Neural progenitor cell (in vitro differentiated cells): Measurements from ENCODE around the gene ALDH3B2. TPM values are rescaled to one million over a fixed set of nuclear protein-coding genes. Genes with fewer than 3 reads are reported as not detected.
"Not testable (repeated sequence)": the region's sequence is repeated elsewhere in the genome, so short reads cannot be mapped to it uniquely, and the experiment has no call there.

ENCODE experiments used
- DNase-seq: peaks from one replicate; pipeline ENCODE4 v3.0.0-alpha.2; 2016; ENCODE audit warnings: low spot score
- H2AFZ ChIP-seq: fragments of 200-600 bp; sonication (generic); replicated peaks from 2 replicates; pipeline ENCODE4 v1.6.1; 2016; ENCODE audit warnings: antibody characterized with exemption
- H3F3A ChIP-seq: fragments of 200-600 bp; sonication (generic); 2 replicates; pipeline ENCODE4 v1.6.1; 2016; ENCODE audit warnings: antibody characterized with exemption, low read depth
- H3K27ac ChIP-seq: fragments of 200-600 bp; sonication (generic); 2 replicates; pipeline ENCODE4 v1.5.1; 2016; ENCODE audit warnings: mild to moderate bottlenecking
- H3K27me3 ChIP-seq: fragments of 200-600 bp; sonication (generic); 2 replicates; pipeline ENCODE4 v1.6.1; 2016; ENCODE audit warnings: mild to moderate bottlenecking, moderate library complexity
- H3K36me3 ChIP-seq: fragments of 200-600 bp; sonication (generic); 2 replicates; pipeline ENCODE4 v1.5.1; 2016
- H3K4me1 ChIP-seq: fragments of 200-600 bp; sonication (generic); 2 replicates; pipeline ENCODE4 v1.6.1; 2016; ENCODE audit warnings: mixed run types
- H3K4me2 ChIP-seq: fragments of 200-600 bp; sonication (generic); 2 replicates; pipeline ENCODE4 v1.6.1; 2016
- H3K4me3 ChIP-seq: fragments of 200-600 bp; sonication (generic); 2 replicates; pipeline ENCODE4 v1.5.1; 2016
- H3K79me2 ChIP-seq: fragments of 200-600 bp; sonication (generic); 2 replicates; pipeline ENCODE4 v1.6.1; 2016; ENCODE audit warnings: low read depth
- H3K9ac ChIP-seq: fragments of 200-600 bp; sonication (generic); 2 replicates; pipeline ENCODE4 v1.6.1; 2016
- H3K9me3 ChIP-seq: fragments of 200-600 bp; sonication (generic); 2 replicates; pipeline ENCODE4 v1.5.1; 2016; ENCODE audit warnings: low read depth
- H4K20me1 ChIP-seq: fragments of 200-600 bp; sonication (generic); 2 replicates; pipeline ENCODE4 v1.6.1; 2016; ENCODE audit warnings: low read depth
- H3K27ac Mint-ChIP-seq: 3 replicates; pipeline ENCODE4 v1.8.0; 2021; ENCODE audit warnings: mixed read lengths
- H3K27me3 Mint-ChIP-seq: 2 replicates; pipeline ENCODE4 v1.8.0; 2022; ENCODE audit warnings: low read depth, mild to moderate bottlenecking, inconsistent platforms, moderate library complexity, mixed read lengths; ENCODE audit not compliant: insufficient read depth
- H3K36me3 Mint-ChIP-seq: 3 replicates; pipeline ENCODE4 v1.8.0; 2021; ENCODE audit warnings: mixed read lengths
- H3K4me1 Mint-ChIP-seq: 3 replicates; pipeline ENCODE4 v1.8.0; 2021; ENCODE audit warnings: mixed read lengths
- H3K4me3 Mint-ChIP-seq: 3 replicates; pipeline ENCODE4 v1.8.0; 2021; ENCODE audit warnings: mild to moderate bottlenecking, moderate library complexity, mixed read lengths
- H3K9me3 Mint-ChIP-seq: 3 replicates; pipeline ENCODE4 v1.8.0; 2020; ENCODE audit warnings: mixed read lengths
- CTCF ChIP-seq: fragments of 200-600 bp; sonication (generic); IDR thresholded peaks from 2 replicates; pipeline ENCODE4 v1.5.1; 2017; ENCODE audit warnings: antibody characterized with exemption, mild to moderate bottlenecking
- EZH2 ChIP-seq: fragments of 200-600 bp; sonication (generic); IDR thresholded peaks from 2 replicates; pipeline ENCODE4 v1.6.1; 2017; ENCODE audit warnings: antibody characterized with exemption, mild to moderate bottlenecking, moderate library complexity
- EZH2phosphoT487 ChIP-seq: fragments of 200-600 bp; sonication (generic); IDR thresholded peaks from 2 replicates; pipeline ENCODE4 v1.6.1; 2017; ENCODE audit warnings: antibody characterized with exemption
- total RNA-seq: library from RNA; depleted of rRNA; stranded (reverse); fragments of >200 nt; gene quantifications from 2 replicates; pipeline ENCODE4 v1.2.3, GENCODE V29; 2015; ENCODE audit warnings: low replicate concordance

The ALDH3B2 gene
- total RNA-seq, 1 donor from 2014 or later = not detected

GRCh38 chr11:67640021-67640757 is 34.2 kb downstream of the ALDH3B2 start:
- no peak overlapping the region for H3K4me2 ChIP-seq
- TF ChIP-seq CTCF = peak; percentile 68
- TF ChIP-seq EZH2phosphoT487 = no peak
- Mint-ChIP-seq H3K27me3 (peaks cover 14% of the 10 kb centered on the region), H3K4me1 (peaks cover 7% of the 10 kb centered on the region), H3K27ac (peak overlapping the region; percentile 29), H3K36me3 (no peaks in the 10 kb centered on the region), H3K9me3 (peaks cover 2% of the 10 kb centered on the region), H3K4me3 (no peak overlapping the region)
- H2AFZ ChIP-seq = no peak overlapping the region
- H3K79me2 ChIP-seq = no peaks in the 10 kb centered on the region
- DNase-seq = peak; percentile 85
- no peak overlapping the region for H3K27ac ChIP-seq
- H3K9me3 ChIP-seq = no peaks in the 10 kb centered on the region
- peaks cover 24% of the 10 kb centered on the region for H3K27me3 ChIP-seq
- no peaks in the 10 kb centered on the region for H3K36me3 ChIP-seq
- peaks cover 6% of the 10 kb centered on the region for H3K4me1 ChIP-seq
- H4K20me1 ChIP-seq = no peaks in the 10 kb centered on the region
- no peaks in the 10 kb centered on the region for H3F3A ChIP-seq
- H3K9ac ChIP-seq = no peak overlapping the region
- no peak overlapping the region for H3K4me3 ChIP-seq

GRCh38 chr11:67639438-67639859 is 35.0 kb downstream of the ALDH3B2 start, which contains the start of gene TBX10:
Gene TBX10, minus strand, starts transcription at chr11:67639763. Its CDS starts 291 bp downstream, at chr11:67639472.
- H3K27ac ChIP-seq = no peak within 1 kb of the TSS
- no peaks in the 10 kb centered on the region for H3K36me3 ChIP-seq
- H3K4me1 ChIP-seq = peaks cover 6% of the 10 kb centered on the region
- H2AFZ ChIP-seq = no peak within 1 kb of the TSS
- peaks cover 24% of the 10 kb centered on the region for H3K27me3 ChIP-seq
- H3K9me3 ChIP-seq = no peaks in the 10 kb centered on the region
- no peaks in the 10 kb centered on the region for H4K20me1 ChIP-seq
- Mint-ChIP-seq H3K27me3 (peaks cover 14% of the 10 kb centered on the region), H3K27ac (peak within 1 kb of the TSS; percentile 29), H3K4me3 (no peak within 1 kb of the TSS), H3K9me3 (peaks cover 2% of the 10 kb centered on the region), H3K4me1 (peaks cover 7% of the 10 kb centered on the region), H3K36me3 (no peaks in the 10 kb centered on the region)
- no peak within 1 kb of the TSS for H3K4me2 ChIP-seq
- no peak within 1 kb of the TSS for H3K4me3 ChIP-seq
- no peak for TF ChIP-seq EZH2
- no peak for TF ChIP-seq EZH2phosphoT487
- no peak for TF ChIP-seq CTCF
- DNase-seq = no peak
- H3K79me2 ChIP-seq = no peaks in the 10 kb centered on the region
- no peak within 1 kb of the TSS for H3K9ac ChIP-seq
- H3F3A ChIP-seq = no peaks in the 10 kb centered on the region

- Histone ChIP-seq H3K79me2 (no peaks in the 10 kb centered on the region), H3K36me3 (no peaks in the 10 kb centered on the region), H3K9ac (no peak overlapping the region), H3K27me3 (peaks cover 24% of the 10 kb centered on the region), H2AFZ (no peak overlapping the region), H3K4me1 (peaks cover 6% of the 10 kb centered on the region), H4K20me1 (no peaks in the 10 kb centered on the region), H3K4me3 (no peak overlapping the region), H3K27ac (no peak overlapping the region), H3K9me3 (no peaks in the 10 kb centered on the region), H3K4me2 (no peak overlapping the region), H3F3A (no peaks in the 10 kb centered on the region)
- Mint-ChIP-seq H3K36me3 (no peaks in the 10 kb centered on the region), H3K4me1 (peaks cover 7% of the 10 kb centered on the region), H3K27me3 (peaks cover 12% of the 10 kb centered on the region), H3K4me3 (no peak overlapping the region), H3K27ac (peak overlapping the region; percentile 5), H3K9me3 (peaks cover 2% of the 10 kb centered on the region)
- no peak for TF ChIP-seq EZH2phosphoT487
- TF ChIP-seq CTCF = no peak
- no peak for TF ChIP-seq EZH2
- no peak for DNase-seq
These were observed 35.6 kb downstream of the ALDH3B2 start for GRCh38 chr11:67638535-67639437.

- H3K4me2 ChIP-seq, H2AFZ ChIP-seq, H3K27ac Mint-ChIP-seq, H3K27ac ChIP-seq, H3K9me3 Mint-ChIP-seq, H3K79me2 ChIP-seq, DNase-seq, H3F3A ChIP-seq, H3K9me3 ChIP-seq, H3K36me3 Mint-ChIP-seq, H3K9ac ChIP-seq, H3K4me1 ChIP-seq, H3K36me3 ChIP-seq, H3K4me3 ChIP-seq, H3K4me3 Mint-ChIP-seq, H4K20me1 ChIP-seq, H3K4me1 Mint-ChIP-seq: not testable (repeated sequence)
- H3K27me3 ChIP-seq = peaks cover 24% of the 10 kb centered on the region
- H3K27me3 Mint-ChIP-seq = peaks cover 14% of the 10 kb centered on the region
These were observed 37.0 kb downstream of the ALDH3B2 start for GRCh38 chr11:67637441-67637840.
